ENCODE results near the gene KLB.
"Not testable (repeated sequence)": the region's sequence is repeated elsewhere in the genome, so short reads cannot be mapped to it uniquely, and the experiment has no call there.

Gene KLB

DNA sequence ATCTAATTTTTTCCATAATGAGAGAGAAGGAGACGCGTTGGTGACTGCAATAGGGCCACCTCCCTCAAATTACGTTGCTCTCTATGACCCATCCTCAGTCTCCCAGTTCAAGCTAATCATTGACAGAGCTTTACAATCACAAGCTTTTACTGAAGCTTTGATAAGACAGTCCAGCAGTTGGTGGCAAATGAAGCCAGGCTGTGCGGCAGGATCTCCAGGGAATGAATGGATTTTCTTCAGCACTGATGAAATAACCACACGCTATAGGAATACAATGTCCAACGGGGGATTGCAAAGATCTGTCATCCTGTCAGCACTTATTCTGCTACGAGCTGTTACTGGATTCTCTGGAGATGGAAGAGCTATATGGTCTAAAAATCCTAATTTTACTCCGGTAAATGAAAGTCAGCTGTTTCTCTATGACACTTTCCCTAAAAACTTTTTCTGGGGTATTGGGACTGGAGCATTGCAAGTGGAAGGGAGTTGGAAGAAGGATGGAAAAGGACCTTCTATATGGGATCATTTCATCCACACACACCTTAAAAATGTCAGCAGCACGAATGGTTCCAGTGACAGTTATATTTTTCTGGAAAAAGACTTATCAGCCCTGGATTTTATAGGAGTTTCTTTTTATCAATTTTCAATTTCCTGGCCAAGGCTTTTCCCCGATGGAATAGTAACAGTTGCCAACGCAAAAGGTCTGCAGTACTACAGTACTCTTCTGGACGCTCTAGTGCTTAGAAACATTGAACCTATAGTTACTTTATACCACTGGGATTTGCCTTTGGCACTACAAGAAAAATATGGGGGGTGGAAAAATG, at the start of gene KLB:
TSS of gene KLB (plus strand) at position 168 of the 821 bp plus-strand sequence. CDS start at position 188, 20 bp downstream.
- DNase-seq: no peak

DNA sequence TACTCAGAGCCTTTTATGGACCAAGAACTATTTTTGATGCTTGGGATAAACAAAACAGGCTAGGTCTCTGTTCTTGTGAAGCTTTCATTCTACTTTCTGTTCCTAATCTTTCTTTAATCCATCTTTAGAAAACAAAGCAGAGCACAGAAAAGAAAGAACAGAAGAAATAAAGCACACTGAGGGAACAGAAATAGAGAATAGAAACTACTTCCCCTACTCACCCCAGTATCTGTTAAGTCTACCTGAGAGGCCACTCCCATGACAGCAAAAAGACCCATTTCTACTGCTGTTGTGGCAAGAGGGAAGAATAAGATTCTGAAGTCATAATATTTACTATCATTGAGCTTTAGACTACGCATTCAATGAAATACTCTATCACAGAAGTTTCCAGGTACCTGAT, 49.7 kb upstream of the KLB start:
- no peak for DNase-seq

DNA sequence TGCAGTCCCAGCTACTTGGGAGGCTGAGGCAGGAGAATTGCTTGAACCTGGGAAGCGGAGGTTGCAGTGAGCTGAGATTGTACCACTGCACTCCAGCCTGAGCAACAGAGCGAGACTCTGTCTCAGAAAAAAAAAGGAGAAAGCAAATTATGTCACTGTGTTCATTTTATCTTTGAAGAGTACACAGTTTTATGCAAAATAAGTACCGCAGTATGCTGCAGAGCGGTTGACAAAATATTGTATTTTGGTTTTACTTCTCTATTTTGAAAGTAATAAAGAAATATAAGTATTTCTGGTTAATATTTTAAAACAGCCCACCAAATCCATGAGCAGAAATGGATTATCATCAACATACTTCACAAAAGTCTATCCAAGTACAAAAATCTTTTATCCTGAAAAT, 46.1 kb upstream of the KLB start:
- not testable (repeated sequence) for DNase-seq

DNA sequence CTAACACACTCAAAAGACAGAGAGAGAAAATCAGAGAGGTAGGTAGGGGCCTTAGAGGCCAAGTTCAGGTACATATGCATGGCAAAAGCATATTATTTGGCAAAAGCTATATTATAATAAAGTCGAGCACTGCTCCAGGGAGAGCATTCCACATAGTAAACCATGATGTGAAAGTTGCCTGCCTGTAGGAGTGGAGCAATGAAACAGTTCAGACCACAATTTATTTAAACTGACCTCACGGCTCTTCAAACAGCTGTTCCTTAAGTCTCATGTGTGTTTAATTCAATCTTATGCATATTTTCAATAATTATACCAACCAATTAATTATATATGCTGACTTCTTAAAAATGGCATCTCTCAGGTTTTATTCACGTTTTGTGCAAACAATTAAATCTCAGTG, 43.9 kb upstream of the KLB start:
- DNase-seq: no peak

DNA sequence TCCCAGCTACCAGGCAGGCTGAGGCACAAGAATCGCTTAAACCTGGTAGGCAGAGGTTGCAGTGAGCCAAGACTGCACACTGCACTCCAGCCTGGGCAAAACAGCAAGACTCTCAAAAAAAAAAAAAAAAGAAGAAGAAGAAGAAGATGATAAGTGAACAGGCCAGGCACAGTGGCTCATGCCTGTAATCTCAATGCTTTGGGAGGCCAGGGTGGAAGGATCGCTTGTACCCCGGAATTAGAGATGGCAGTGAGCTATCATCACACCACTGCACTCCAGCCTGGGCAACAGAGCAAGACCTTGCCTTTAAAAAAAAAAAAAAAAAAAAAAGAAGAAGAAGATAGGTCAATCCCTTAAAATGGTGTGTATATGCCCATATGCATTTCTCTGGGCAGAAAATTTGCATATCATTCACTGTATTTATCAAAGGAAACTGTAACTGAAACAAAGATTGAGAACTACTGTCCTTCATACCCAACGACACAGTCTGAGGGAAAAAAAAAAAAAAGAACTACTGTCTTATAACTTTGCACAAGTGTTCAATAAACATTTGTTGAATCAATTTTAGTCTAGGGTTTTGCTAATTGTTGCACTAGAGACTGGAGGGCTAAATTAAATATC, 42.8 kb upstream of the KLB start:
- no peak for DNase-seq

DNA sequence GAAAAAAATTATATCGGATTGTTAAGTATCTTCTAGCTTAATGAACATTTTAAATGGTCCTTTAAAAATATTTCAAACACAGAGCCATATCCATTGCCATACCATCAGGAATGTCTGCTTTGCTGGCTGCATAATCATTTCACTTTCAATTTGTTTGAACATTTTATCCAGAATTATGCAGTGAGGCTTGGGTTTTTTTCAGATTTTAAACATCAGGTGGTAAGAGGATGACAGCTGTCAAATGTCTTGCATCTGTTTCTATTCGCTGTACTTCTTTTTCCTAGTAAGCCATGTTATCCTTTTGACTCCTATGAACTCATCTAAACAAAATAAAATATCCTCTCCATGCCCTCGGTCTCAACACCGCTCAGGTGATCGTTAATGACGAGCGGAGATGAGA, 41.4 kb upstream of the KLB start:
- no peak for DNase-seq

DNA sequence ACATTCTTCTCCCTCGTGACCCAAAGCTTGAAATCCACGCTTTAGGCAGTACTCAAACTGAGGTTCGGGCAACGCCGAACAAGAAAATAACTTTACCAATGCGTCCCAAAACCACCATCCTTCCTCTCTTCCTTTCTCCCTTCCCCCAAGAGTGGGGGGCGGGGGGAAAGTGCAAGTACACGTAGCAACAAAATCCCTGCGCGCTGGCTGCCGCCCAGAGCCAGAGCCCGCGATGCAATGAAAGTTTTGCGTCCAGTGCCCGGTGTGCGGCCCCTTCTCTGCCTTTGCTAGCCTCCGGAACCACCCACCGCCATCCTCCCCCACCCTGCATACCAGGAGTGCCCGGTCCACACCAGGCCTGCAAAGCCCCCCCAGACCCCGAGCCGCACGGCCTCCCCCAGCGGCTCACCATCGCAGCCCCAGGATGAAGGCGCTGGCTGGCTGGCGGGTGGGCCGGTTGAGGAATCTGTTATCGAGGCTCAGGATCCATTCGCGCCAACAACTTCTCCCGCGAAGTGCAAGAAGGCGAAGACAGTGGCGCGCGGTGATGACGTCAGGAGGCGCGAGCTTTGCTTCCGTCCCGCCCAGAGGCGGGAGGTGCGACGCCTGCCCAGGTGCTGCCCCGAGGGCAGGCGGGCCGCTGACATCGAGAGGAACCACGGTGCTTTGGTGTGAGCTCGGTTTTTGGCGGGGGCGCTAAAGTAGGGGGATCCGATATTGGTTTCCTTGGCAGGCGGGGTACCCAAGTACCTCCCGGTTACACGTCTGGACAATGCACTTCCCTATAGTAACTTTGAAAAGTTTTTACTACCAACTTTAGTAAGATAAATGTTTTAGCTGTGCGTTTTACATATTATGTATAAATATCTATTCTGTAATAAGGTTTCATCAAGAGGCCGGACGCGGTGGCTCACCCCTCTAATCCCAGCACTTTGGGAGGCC, 40.6 kb upstream of the KLB start, which contains the start of gene RFC1:
TSS of gene RFC1 (minus strand) at position 533 of the 942 bp plus-strand sequence. CDS start at position 412, 121 bp downstream.
- DNase-seq: peak; percentile 89

DNA sequence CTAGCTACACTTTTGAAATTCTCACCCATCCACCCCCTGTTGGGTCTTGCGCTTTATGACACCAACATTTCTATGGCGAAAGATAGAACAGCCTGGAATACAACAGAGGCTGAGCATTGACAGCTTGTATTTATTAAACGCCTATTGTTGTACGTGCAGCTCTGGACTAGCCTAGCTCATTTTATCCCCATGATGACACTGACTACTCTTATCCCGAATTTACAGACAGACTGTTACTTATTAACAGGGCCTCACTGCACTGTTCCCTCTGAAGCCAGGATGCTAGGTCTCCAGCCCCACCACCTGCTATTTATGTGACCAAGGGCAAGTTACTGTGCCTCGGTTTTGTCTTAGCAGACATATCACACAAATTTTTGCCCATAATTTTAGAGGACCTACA, 39.6 kb upstream of the KLB start:
- no peak for DNase-seq

DNA sequence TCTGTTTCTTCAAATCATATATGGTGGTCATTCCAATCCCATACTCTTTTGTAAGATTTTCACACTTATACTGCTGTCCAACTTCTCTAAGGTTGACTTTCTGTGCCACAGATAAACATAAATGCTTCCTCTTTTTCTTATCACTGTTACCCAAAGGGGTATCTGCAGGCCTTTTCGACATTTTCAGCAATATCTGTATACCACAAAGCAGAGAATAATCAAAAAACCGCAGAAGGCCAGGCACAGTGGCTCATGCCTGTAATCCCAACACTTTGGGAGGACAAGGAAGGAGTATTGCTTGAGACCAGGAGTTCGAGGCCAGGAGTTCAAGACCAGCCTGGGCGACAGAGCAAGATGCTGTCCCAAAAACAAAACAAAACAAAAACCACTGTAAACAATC, 37.4 kb upstream of the KLB start:
- DNase-seq: no peak

DNA sequence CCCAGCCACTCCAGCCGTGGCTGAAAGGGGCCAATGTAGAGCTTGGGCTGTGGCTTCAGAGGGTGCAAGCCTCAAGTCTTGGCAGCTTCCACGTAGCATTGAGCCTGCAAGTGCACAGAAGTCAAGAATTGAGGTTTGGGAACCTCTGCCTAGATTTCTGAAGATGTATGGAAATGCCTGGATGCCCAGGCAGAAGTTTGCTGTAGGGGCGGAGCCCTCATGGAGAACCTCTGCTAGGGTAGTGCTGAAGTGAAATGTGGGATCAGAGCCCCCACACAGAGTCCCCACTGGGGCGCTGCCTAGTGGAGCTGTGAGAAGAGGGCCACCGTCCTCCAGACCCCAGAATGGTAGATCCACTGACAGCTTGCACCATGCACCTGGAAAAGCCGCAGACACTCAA, 35.5 kb upstream of the KLB start:
- not testable (repeated sequence) for DNase-seq

DNA sequence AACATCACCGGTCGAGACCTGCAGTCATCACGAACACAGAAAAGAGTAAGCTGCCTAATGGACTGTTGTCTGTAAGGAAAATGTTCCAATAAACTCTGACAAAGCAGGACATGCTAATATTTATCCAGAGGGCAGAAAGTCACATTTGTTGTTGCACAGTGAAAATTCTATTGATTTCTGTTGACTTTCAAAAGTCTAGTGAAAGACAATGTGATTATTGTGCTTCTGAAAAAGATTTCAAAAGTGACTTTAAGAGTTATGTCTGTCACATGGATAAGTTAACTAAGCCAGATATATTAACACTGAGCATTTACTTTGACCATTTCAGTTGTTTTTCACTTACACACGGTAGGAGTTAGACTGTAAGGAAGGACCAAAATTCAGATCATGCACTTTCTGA, 31.3 kb upstream of the KLB start:
- no peak for DNase-seq

DNA sequence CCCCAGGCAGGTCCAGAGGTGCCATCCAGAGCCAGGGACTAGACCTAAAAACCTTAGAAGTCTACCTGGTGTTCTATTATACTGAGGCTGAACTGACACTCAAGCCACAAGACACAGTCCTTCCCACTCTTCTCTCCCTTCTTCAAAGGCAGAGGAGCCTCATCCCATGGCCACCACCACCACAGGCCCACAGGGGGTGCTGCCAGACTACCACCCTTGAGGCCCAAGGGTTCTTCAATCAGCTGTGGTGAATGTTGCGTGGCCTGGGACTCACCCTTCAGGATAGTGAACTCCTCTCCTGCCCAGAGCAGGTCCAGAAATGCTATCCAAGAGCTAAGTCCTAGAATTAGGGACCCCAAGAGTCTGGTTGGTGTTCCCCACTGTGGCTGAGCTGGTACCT, 23.0 kb upstream of the KLB start:
- DNase-seq: no peak

DNA sequence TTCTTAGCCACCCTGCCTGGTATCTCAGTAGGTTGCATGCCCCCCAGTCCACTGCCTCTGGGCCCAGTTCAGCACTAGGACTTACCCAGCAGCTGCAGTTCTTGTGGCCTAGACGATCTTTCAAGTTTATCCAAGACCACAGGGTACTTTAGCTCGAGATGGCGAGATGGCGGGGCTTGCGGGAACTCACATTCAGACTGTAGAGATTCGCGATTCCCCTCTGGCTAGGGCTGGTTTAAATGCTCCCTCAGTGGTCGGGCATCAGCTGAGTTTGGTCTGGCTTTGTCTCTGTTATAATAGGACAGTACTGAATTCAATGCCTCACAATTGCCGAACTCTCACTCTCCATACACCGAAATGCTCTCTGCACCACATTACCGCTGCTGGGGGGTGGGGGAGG, 22.2 kb upstream of the KLB start:
- DNase-seq: no peak

DNA sequence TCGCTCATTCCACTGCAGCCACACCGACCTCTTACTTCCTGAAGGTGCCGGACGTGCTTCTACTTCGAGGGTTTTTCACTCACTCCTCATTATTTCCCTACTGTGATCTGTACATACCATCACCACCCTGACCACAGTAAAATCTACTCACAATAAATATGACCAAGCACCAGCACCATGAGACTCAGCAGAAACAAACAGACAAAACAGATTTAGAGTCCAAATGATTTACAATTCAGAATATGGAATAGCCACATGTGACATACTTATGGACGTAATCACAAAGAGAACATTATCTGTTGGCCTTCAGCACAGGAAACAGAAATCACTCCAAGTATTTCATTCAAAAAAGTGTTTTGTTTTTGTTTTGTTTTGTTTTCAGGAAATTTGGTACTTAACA, 16.1 kb upstream of the KLB start:
- DNase-seq: no peak

DNA sequence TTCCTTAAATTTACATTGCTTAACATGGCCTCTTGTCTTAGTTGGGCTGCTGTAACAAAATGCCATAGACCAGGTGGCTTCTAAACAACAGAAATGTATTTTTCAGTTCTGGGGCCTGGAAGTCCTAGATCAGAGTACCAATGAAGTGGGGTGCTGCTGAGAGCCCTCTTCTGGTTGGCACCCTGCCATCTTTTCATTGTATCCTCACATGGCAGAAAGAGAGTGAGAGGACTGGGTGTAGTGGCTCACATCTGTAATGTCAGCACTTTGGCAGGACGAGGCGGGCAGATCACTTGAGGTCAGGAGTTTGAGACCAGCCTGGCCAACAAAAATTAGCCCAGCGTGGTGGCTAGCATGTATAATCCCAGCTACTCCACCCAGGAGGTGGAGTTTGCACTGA, 12.0 kb upstream of the KLB start:
- DNase-seq: no peak

DNA sequence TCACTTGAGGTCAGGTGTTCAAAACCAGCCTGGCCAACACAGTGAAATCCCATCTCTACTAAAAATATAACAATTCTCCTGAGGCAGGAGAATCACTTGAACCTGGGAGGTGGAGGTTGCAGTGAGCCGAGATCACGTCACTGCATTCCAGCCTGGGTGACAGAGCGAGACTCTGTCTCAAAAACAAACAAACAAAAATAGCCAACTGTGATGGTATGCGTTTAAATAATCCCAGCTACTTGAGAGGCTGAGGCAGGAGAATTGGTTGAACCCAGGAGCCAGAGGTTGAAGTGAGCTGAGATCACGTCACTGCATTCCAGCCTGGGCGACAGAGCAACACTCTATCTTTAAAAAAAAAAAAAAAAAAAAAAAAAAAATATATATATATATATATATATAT, 5.1 kb upstream of the KLB start:
- not testable (repeated sequence) for DNase-seq

DNA sequence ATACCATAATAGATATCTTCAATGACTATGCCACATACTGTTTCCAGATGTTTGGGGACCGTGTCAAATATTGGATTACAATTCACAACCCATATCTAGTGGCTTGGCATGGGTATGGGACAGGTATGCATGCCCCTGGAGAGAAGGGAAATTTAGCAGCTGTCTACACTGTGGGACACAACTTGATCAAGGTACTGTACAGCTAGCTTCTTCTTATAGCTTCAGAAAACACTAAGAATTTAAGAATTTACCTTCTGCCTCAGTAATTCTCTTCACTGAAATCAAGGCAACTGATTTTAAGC, 805 bp downstream of the KLB start:
- DNase-seq: no peak

DNA sequence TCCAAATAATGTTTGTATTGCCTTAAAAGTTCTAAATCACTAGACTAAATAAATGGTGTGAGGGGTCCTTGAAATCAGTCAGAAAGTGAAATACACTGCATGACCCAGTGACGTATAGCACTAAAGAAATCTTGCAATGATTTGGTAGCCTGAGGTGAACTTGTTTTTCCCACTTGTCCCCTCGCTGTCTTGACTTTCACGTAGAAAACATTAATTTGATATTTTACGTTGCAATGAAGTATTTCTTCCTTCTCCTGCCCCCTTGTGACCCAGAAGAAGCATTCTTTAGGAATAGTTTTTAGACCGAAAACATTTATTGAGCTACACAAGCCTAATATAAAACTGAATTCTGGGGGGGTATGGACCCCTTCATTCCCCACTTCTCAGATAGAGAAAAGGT, 3.7 kb downstream of the KLB start:
- DNase-seq: no peak

DNA sequence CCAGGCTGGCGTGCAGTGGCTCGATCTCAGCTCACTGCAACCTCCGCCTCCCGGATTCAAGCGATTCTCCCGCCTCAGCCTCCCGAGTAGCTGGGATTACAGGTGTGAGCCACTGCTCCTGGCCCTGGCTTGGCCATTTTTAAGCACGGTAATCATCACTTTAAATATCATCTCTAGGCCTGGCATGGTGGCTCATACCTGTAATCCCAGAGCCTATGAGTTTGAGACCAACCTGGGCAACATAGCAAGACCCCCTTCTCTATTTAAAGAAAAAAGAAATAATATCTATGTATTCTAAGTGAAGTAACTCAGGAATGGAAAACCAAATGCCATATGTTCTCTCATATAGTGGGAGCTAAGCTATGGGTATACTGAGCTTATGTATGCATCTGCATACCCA, 4.8 kb downstream of the KLB start:
- not testable (repeated sequence) for DNase-seq

DNA sequence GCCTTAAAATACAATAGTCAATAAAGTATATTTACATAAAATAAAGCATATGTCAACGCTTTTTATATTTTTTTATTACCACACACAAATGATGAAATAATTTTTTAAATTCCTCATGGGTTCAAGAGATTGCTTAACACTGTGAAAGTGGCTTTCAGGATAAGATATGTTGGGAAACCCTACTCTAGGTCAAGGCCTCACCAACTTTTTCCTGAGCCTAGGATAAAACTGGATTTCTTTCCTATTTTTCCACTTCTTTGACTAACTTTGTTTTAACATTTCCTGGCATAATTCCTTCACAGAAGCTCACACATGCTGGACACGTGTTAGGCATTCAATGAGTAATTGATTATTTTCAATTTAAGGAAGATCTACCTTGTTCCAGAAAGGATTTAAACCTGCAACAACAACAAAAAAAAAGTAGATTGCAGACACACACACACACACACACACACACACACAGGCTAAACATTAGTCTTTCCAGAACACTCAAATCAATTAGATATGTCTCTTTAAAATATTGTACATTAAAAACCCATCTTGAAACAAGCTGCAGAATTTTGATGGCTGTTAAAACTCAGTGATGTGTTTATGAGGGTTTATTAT, 9.1 kb downstream of the KLB start:
- DNase-seq: no peak

DNA sequence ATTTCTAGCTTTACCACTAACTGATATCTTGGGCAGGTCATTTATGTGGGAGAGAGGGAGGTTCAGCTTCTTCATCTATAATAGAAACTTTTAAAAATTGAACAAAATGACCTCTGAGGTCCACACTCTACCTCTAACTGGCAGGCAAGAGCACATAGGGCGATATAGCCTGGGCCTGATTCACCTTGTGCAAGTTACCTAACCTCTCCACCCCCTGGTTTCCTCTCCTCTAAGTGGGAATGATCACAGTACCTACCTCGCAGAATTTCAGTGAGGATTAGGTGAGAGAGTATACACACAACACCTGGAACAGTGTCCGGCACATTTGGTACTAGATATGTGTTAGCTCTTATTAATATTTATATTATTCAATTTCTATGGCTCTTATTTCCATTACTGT, 15.5 kb downstream of the KLB start:
- no peak for DNase-seq

DNA sequence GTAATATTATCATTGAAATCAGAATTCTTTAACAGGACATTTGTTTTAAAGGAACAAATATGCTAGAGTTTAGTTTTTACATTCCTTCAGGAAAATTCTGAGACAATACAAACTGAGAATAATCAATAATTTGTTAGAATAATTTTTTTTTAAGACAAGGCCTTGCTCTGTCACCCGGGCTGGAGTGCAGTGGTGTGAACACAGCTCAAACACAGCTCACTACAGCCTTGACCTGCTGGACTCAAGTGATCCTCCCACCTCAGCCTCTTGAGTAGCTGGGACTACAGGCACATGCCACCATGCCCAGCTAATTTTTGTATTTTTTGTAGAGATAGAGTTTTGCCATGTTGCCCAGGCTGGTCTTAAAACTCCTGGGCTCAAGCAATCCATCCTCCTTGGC, 18.6 kb downstream of the KLB start:
- DNase-seq: not testable (repeated sequence)

DNA sequence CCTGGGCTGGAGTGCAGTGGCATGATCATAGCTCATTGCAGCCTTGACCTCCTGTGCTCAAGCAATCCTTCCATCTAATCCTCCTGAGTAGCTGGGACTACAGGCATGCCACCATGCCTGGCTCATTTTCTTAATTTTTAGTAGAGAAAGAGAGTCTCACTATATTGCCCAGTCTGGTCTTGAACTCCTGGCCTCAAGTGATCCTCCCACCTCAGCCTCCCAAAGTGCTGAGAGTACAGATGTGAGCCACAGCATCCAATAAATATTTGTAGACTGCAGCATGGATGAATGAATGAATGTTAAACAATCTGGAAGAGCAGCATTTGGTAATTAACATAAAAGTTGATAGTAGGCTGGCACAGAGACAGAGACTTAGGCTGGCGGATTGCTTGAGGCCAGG, 20.0 kb downstream of the KLB start:
- no peak for DNase-seq

Measured in NCI-H774 (cell line).